HG03139 (cell line): ENCODE data around the gene GAGE13.
"Not testable (repeated sequence)": the region's sequence is repeated elsewhere in the genome, so short reads cannot be mapped to it uniquely, and the experiment has no call there.

Source experiments
- ATAC-seq: cut with Tn5 transposase; IDR thresholded peaks from one replicate; pipeline ENCODE4 v1.9.1; 2021; ENCODE audit not compliant: unreplicated experiment

Gene GAGE13, protein sequence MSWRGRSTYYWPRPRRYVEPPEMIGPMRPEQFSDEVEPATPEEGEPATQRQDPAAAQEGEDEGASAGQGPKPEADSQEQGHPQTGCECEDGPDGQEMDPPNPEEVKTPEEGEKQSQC

DNA sequence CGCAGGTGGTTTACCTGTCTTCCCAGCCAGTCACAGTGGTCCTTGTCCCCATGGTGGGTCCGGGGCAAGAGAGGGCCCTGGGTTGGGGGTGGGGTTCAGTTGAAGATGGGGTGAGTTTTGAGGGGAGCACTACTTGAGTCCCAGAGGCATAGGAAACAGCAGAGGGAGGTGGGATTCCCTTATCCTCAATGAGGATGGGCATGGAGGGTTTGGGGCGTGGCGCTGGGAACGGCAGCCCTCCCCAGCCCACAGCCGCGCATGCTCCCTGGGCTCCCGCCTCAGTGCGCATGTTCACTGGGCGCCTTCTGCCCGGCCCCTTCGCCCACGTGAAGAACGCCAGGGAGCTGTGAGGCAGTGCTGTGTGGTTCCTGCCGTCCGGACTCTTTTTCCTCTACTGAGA is at the start of gene GAGE13:
Gene GAGE13 (plus strand): TSS at position 301 of the 400 bp plus-strand sequence. CDS start 1,156 bp downstream, outside the sequence.
- not testable (repeated sequence) for ATAC-seq

GRCh38 chrX:49282647-49283011 is 48.8 kb upstream of the GAGE13 start:
- ATAC-seq, result no peak

DNA sequence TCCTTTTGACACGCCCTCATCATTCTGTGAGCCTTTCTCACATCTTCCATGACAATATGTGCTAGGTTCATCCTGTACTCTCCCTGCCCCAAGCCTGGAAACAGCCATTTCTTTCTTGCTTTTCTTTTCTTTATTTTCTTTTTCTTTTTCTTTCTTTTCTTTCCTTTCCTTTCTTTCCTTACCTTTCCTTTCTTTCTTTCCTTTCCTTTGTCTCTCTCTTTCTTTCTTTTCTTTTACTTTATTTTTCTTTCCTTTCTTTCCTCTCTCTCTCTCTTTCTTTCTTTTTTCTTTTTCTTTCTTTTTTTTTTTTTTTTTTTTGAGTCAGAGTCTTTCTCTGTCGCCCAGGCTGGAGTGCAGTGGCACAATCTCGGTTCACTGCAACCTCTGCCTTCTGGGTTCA is 47.2 kb upstream of the GAGE13 start:
- ATAC-seq, result no peak

DNA sequence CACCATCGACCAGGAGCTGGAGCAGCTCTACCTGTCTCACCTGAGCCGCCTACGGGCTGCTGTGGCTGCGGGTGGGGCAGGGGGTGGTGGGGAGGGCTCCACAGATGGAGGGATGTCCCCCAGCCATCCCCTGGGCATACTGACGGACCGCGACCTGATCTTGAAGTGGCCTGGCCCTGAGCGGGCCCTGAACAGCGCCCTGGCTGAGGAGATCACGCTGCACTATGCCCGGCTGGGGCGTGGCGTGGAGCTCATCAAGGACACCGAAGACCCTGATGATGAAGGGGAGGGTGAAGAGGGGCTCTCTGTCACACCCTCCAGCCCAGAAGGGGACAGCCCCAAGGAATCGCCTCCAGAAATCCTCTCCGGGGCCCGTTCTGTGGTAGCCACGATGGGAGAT is 45.2 kb upstream of the GAGE13 start:
- no peak for ATAC-seq

GRCh38 chrX:49286581-49286980 is 44.8 kb upstream of the GAGE13 start:
- no peak for ATAC-seq

DNA sequence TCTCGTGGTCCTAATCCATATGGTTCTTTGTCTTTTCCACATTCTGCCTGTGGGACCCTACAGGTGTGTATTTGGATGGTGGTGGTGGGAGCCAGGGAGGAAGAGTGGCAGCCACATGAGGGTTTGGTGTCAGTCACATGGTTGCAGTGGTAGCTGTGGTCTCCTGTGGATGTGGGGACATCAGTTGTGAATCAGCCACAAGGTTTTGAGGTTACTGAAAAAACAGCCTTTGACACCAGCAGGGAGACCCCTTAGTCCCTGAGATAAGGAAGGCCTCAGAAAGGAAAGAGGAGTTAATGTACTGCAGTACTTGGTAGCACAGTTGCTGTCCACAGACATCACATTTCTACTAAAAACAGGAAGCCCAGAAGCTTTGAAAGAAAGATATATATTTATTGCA is 43.7 kb upstream of the GAGE13 start:
- no peak for ATAC-seq

GRCh38 chrX:49290215-49290614 is 41.2 kb upstream of the GAGE13 start:
- no peak for ATAC-seq

DNA sequence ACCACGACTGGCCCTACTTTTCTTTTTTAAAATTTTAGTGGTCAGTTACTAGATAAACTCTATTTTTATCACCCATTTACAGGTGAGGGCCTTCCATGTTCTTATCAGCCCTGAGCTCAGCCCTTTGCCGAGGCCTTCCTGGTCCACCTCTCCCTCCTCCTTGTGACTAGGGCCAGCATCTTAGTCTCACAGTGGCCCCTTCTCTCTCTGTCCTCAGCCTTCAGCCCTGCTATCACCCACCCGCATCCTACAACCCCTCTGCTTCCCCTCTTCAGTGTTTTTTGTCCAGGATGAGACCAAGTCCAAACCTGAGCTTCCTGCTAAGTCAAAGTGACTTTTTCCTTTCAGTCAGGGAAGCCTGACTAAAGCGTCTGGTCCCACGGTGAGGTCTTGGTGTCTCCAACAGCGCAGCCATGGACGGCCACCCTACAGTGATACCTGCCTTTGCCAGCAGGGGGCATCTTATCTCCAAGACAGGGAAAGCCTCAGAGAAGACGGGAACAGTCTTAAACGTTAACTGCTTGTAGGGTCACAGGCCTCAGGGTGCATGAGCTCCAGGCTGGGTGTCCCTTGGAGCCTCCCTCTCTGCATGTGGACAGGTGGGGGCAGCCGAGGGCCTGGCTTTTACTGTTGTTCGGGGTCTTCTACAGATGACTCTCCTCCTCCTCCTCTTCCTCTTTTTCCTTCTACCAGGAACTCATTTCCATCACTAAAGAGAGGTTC is 39.6 kb upstream of the GAGE13 start:
- ATAC-seq, result no peak

- ATAC-seq, result no peak
Observed at GRCh38 chrX:49292400-49293362, 38.7 kb upstream of the GAGE13 start.

GRCh38 chrX:49299293-49299692 is 32.1 kb upstream of the GAGE13 start:
- ATAC-seq, result not testable (repeated sequence)

DNA sequence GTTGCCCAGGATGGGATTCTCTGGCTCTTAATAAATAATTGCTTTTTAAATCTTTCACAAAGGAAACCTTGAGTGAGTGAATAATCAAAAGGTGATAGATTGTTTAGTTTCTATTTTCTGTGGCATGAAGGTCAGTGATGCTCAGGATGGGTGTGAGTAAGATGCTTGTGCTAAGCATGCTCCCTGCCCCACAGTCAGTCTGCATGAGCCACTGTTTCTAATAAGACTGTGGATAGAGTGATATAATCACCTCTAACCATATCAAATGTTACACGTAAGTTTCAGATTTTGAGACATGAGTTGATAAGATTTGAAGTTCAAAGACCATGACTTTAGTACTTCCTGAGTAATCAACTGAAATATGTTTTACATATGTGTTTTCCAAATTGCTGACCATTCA is 30.7 kb upstream of the GAGE13 start:
- ATAC-seq, result no peak

GRCh38 chrX:49303346-49303745 is 28.0 kb upstream of the GAGE13 start, which contains the start of gene GAGE10:
Gene GAGE10, plus strand, starts transcription at chrX:49303646. Its CDS starts 1,214 bp downstream, at chrX:49304860.
- ATAC-seq, result no peak

GRCh38 chrX:49307775-49308174 is 23.6 kb upstream of the GAGE13 start:
- not testable (repeated sequence) for ATAC-seq

GRCh38 chrX:49308604-49309269 is 22.6 kb upstream of the GAGE13 start:
- no peak for ATAC-seq

GRCh38 chrX:49309401-49309981 is 21.9 kb upstream of the GAGE13 start:
- no peak for ATAC-seq

GRCh38 chrX:49310371-49310770 is 21.0 kb upstream of the GAGE13 start:
- ATAC-seq, result no peak

- ATAC-seq, result no peak
Observed at GRCh38 chrX:49312176-49312575, 19.2 kb upstream of the GAGE13 start.

- no peak for ATAC-seq
Observed at GRCh38 chrX:49316085-49316484, 15.3 kb upstream of the GAGE13 start.

DNA sequence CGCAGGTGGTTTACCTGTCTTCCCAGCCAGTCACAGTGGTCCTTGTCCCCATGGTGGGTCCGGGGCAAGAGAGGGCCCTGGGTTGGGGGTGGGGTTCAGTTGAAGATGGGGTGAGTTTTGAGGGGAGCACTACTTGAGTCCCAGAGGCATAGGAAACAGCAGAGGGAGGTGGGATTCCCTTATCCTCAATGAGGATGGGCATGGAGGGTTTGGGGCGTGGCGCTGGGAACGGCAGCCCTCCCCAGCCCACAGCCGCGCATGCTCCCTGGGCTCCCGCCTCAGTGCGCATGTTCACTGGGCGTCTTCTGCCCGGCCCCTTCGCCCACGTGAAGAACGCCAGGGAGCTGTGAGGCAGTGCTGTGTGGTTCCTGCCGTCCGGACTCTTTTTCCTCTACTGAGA is 9.6 kb upstream of the GAGE13 start, which contains the start of gene GAGE12J:
Gene GAGE12J (plus strand): TSS at position 301 of the 400 bp plus-strand sequence. CDS start 1,157 bp downstream, outside the sequence.
- ATAC-seq, result not testable (repeated sequence)

DNA sequence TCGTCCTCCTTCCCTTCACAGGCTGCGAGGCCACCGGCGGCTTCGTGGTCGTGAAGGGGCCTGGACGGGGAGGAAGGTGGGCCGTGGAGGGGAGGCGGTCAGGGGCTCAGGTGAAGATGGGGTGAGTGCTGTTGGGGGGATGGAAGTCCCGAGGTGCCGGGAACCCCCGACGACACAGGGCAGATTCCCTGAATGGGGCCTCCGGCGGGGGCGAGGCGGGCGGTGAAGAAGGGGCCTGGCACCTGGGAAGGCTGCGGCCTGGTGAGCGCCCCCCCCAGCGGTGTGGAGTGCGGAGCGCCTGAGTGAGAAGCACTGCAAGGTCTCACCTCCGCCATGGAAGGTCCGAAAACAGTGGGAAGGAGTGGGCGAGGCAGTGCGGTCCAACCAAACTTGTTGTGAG is 9.1 kb upstream of the GAGE13 start:
- ATAC-seq, result not testable (repeated sequence)

DNA sequence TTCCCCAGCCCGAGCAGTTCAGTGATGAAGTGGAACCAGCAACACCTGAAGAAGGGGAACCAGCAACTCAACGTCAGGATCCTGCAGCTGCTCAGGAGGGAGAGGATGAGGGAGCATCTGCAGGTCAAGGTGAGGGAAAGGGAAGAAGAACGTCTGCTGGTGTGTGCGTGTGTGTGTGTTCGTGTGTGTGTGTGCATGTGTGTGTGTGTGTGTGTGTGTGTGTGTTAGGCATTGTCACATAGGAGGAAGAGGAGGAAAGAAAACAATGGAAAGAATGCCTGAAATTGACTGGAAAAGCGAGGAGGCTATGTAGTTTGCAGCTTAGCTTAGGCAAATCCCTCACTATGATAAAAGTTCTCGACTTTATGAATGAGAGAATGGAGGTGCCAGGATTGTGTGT is 7.6 kb upstream of the GAGE13 start:
- not testable (repeated sequence) for ATAC-seq
